NCI-H2107 (cell line): ENCODE data around the gene CDKN3.
"Not testable (repeated sequence)": the region's sequence is repeated elsewhere in the genome, so short reads cannot be mapped to it uniquely, and the experiment has no call there.

Source experiments
- DNase-seq: peaks from one replicate; lab custom pipeline; 2025; lab: John Stamatoyannopoulos, UW

The CDKN3 gene

GRCh38 chr14:54370323-54371198 lies 26.2 kb upstream of the CDKN3 start:
- no peak for DNase-seq

GRCh38 chr14:54374117-54374884 lies 22.5 kb upstream of the CDKN3 start:
- no peak for DNase-seq

- DNase-seq: no peak
Observed at GRCh38 chr14:54377501-54377900, 19.3 kb upstream of the CDKN3 start.

- not testable (repeated sequence) for DNase-seq
Observed at GRCh38 chr14:54378893-54379292, 17.9 kb upstream of the CDKN3 start.

- not testable (repeated sequence) for DNase-seq
Observed at GRCh38 chr14:54380558-54380957, 16.2 kb upstream of the CDKN3 start.

GRCh38 chr14:54381821-54382220 lies 15.0 kb upstream of the CDKN3 start:
- no peak for DNase-seq

GRCh38 chr14:54383835-54384234 lies 13.0 kb upstream of the CDKN3 start:
- DNase-seq: no peak

GRCh38 chr14:54385556-54385955 lies 11.3 kb upstream of the CDKN3 start:
- no peak for DNase-seq

GRCh38 chr14:54387328-54387727 lies 9.5 kb upstream of the CDKN3 start:
- no peak for DNase-seq

- DNase-seq: no peak
Observed at GRCh38 chr14:54392131-54392859, 4.5 kb upstream of the CDKN3 start.

- not testable (repeated sequence) for DNase-seq
Observed at GRCh38 chr14:54392986-54393884, 3.6 kb upstream of the CDKN3 start.

- DNase-seq: no peak
Observed at GRCh38 chr14:54394596-54394995, 2.2 kb upstream of the CDKN3 start.

GRCh38 chr14:54395284-54395683 lies 1.5 kb upstream of the CDKN3 start:
- no peak for DNase-seq

- no peak for DNase-seq
Observed at GRCh38 chr14:54395716-54396115, 1.1 kb upstream of the CDKN3 start.

GRCh38 chr14:54396183-54396492 lies 669 bp upstream of the CDKN3 start:
- no peak for DNase-seq

- DNase-seq: no peak
Observed at GRCh38 chr14:54399560-54399959, 2.8 kb downstream of the CDKN3 start.

- DNase-seq: not testable (repeated sequence)
Observed at GRCh38 chr14:54403401-54404005, 6.7 kb downstream of the CDKN3 start.

- DNase-seq: no peak
Observed at GRCh38 chr14:54410215-54410614, 13.4 kb downstream of the CDKN3 start.

- DNase-seq: no peak
Observed at GRCh38 chr14:54411371-54411770, 14.6 kb downstream of the CDKN3 start.

- no peak for DNase-seq
Observed at GRCh38 chr14:54420478-54421142, 23.8 kb downstream of the CDKN3 start.

GRCh38 chr14:54423991-54424390 lies 27.2 kb downstream of the CDKN3 start:
- no peak for DNase-seq
